Ovary (tissue), 9 donors: ENCODE measurements around the gene PARD3B. TPM values are rescaled to one million over a fixed set of nuclear protein-coding genes. Genes with fewer than 3 reads are reported as not detected.

ENCODE experiments used
- DNase-seq, 5 donors: peaks; one replicate each; pipeline ENCODE4 v3.0.0-alpha.2; 2019 to 2020
- H3K27ac ChIP-seq, 2 donors: fragments of 200-600 bp; one replicate each; pipeline versions ENCODE4 v1.5.1 to v1.8.0; 2019 to 2022
- H3K27me3 ChIP-seq: fragments of 200-600 bp; one replicate; pipeline ENCODE4 v1.8.0; 2022
- H3K36me3 ChIP-seq: fragments of 200-600 bp; sonication (generic); one replicate; pipeline ENCODE4 v1.5.1; 2019
- H3K4me1 ChIP-seq: one replicate; pipeline ENCODE4 v1.8.1; 2013; ENCODE audit warnings: mild to moderate bottlenecking, moderate library complexity; ENCODE audit not compliant: insufficient read depth
- H3K4me3 ChIP-seq: fragments of 200-600 bp; sonication (generic); one replicate; pipeline ENCODE4 v1.5.1; 2017
- H3K9me3 ChIP-seq, 2 donors: fragments of 200-600 bp in 1 of 2; sonication (generic) in 1 of 2; one replicate each; pipeline versions ENCODE4 v1.5.1 to v1.8.1; 2013 to 2019; ENCODE audit warnings: mild to moderate bottlenecking in 1 of 2, moderate library complexity in 1 of 2
- EP300 ChIP-seq: sonication (generic); formaldehyde crosslinking; IDR thresholded peaks from one replicate; pipeline ENCODE4 v1.6.1; 2017; ENCODE audit warnings: antibody characterized with exemption
- POLR2A ChIP-seq: fragments of 450-650 bp; IDR thresholded peaks from one replicate; pipeline ENCODE4 v1.6.1; 2017; ENCODE audit warnings: antibody characterized with exemption, mild to moderate bottlenecking, moderate library complexity
- WGBS, 3 donors: extraction: QIAGEN DNeasy Blood & Tissue Kit in 1 of 3; methylation state at CpG; one replicate each; pipeline versions ENCODE4 v1.1.5 to v1.1.7; 2013 to 2017; 5-methylcytosine and 5-hydroxymethylcytosine counted together
- intact Hi-C, 4 donors: fragments of 100-400 bp; cut with DNase I; formaldehyde crosslinking; loops; one replicate each; pipeline versions ENCODE4 v1.11.0 to v1.15.1; 2022 to 2023
- polyA plus RNA-seq, 2 donors: library from polyadenylated mRNA; stranded (reverse); fragments of 200-250 nt in 1 of 2; fragments of 350-450 nt in 1 of 2; fragmentation: Illumina TruSeq in 1 of 2; extraction: RNeasy Lipid Tissue Mini Kit (QIAGEN cat#74804) in 1 of 2; gene quantifications; one replicate each; pipeline ENCODE4 v1.2.3, GENCODE V29; 2013 to 2014
- total RNA-seq, 7 donors: library from RNA; depleted of rRNA in 2 of 7; stranded (reverse); fragments of >200 nt in 2 of 7; fragmentation: NEBNext Ultra II Directional in 3 of 7; extraction: Animal tissue kit (Norgen Biotek cat#: 25700) in 3 of 7; gene quantifications; one replicate each; pipeline versions ENCODE4 v1.1.0 to v1.2.4, GENCODE V29; 2016 to 2023
- TF ChIP-seq, protein P1 (sequence below), 3 donors: fragments of 450-650 bp in 2 of 3; fragments of 200-600 bp in 1 of 3; IDR thresholded peaks; one replicate each; pipeline versions ENCODE4 v1.5.1 to v1.8.0; 2016 to 2022; ENCODE audit warnings: antibody characterized with exemption in 3 of 3, mild to moderate bottlenecking in 1 of 3
- donor health status: DM: no; HTN: no; CAD: no; lungs with moderate emphysema.
- donor health status: DM: no; HTN: no; CAD: no.
- donor health status: Bipolar disorder and iron deficiency.
- donor health status: DM: yes; HTN: yes; CAD: no.
- donor health status: DM: no; HTN: no; CAD: no.
- donor health status: DM: yes; HTN: yes; CAD: no.

Gene PARD3B
- total and polyA plus RNA-seq, 9 donors, result 8.2 to 46.6 (median 28.7) TPM

DNA sequence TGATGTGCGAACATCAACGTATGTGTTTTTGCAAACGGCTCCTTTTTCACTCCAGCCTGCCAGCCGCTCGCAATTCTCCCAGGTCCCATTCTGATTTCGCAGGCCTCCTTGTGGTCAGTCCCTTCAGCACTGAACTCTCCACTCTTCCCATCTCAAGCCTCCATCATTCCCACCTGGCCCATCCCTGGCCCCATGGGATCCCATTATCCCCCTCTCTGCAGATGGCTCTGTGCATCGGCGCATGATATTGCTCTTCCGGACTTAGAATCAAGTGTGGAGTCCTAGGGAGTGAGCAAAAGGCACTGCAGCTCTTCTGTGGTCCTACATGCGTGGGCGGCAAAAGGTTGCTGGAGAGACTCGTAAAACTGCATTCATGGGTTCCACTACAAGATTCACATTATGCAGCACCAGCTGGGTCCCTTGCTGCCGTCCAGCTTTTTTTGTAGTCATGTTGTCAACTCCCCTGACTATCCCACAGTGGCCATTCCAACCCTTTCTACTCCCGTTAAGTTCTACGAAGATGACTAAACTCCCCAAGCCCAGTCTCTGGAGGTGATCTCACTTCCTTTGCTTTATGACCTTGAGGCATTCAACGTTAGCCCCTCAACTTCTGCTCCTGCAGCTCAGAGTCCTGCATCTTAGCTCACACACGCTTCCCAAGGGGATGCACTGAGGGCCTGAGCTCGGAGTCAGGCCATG, 1011.7 kb downstream of the PARD3B start:
- intact Hi-C loops, result no loop called here
- H3K4me3 ChIP-seq, result no peak overlapping the region
- H3K27me3 ChIP-seq, result no peaks in the 10 kb centered on the region
- H3K36me3 ChIP-seq, result no peaks in the 10 kb centered on the region
- no peak for TF ChIP-seq POLR2A
- TF ChIP-seq EP300, result no peak
- TF ChIP-seq, protein P1, sequence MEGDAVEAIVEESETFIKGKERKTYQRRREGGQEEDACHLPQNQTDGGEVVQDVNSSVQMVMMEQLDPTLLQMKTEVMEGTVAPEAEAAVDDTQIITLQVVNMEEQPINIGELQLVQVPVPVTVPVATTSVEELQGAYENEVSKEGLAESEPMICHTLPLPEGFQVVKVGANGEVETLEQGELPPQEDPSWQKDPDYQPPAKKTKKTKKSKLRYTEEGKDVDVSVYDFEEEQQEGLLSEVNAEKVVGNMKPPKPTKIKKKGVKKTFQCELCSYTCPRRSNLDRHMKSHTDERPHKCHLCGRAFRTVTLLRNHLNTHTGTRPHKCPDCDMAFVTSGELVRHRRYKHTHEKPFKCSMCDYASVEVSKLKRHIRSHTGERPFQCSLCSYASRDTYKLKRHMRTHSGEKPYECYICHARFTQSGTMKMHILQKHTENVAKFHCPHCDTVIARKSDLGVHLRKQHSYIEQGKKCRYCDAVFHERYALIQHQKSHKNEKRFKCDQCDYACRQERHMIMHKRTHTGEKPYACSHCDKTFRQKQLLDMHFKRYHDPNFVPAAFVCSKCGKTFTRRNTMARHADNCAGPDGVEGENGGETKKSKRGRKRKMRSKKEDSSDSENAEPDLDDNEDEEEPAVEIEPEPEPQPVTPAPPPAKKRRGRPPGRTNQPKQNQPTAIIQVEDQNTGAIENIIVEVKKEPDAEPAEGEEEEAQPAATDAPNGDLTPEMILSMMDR (IDR thresholded peaks at IDR 0.05), result no peak
- no peak overlapping the region for H3K27ac ChIP-seq
- H3K4me1 ChIP-seq, result no peaks in the 10 kb centered on the region
- no peaks in the 10 kb centered on the region for H3K9me3 ChIP-seq
- 89 to 91% (median 89%) methylated on average over 18 of the region's 18 CpGs for WGBS, 3 donors
- no peak for DNase-seq

DNA sequence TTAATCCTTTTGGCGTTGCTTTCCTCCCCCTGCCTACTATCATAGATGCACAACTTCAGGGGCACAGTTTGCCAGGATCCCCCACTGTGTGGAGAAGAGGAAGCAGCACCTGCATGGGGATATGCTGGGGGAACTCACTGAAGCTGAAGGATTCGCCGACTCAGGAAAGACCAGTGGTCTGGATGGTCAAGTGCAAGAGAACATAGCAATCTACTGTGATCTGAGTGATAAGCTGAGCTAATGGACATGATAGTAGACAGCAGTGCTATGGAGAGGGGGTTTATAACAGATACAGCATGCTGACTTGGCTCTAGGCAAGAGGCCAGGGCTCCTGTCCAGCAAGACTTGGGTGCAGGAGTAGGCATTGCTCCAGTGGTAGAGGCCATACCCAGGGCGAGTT, 1012.6 kb downstream of the PARD3B start:
- Histone ChIP-seq H3K27me3 (no peaks in the 10 kb centered on the region), H3K36me3 (no peaks in the 10 kb centered on the region), H3K9me3 (no peaks in the 10 kb centered on the region), H3K27ac (no peak overlapping the region), H3K4me3 (no peak overlapping the region), H3K4me1 (no peaks in the 10 kb centered on the region)
- intact Hi-C loops, result no loop called here
- 93 to 98% (median 97%) methylated on average over 4 of the region's 4 CpGs for WGBS, 3 donors
- no peak for DNase-seq
- no peak for TF ChIP-seq EP300
- TF ChIP-seq, protein P1 (IDR thresholded peaks at IDR 0.05), result no peak
- no peak for TF ChIP-seq POLR2A

DNA sequence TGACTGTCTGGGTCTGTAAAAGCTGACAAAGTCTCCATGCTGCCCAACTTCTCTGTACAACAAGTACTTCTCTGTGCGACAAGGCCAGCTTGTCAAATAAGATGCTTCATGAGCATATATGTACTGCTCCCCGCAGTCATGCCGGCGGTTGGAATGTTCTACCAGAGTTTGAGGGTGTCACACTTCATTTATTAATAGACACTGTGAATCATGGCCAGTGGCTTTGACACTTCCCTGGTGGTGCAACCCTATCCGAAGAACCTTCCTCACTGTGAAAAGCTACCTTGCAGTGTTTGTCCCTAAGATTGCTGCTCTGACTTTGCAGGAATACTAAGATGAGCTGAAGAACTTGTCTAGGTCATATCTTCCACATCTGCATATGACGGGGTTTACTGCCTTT, 1016.2 kb downstream of the PARD3B start:
- TF ChIP-seq EP300 (no peak), POLR2A (no peak)
- TF ChIP-seq, protein P1 (IDR thresholded peaks at IDR 0.05), result no peak
- H3K36me3 ChIP-seq, result no peaks in the 10 kb centered on the region
- H3K4me1 ChIP-seq, result no peaks in the 10 kb centered on the region
- WGBS, 3 donors, result 93 to 98% (median 98%) methylated on average over 6 of the region's 6 CpGs
- intact Hi-C loops, result no loop called here
- no peaks in the 10 kb centered on the region for H3K9me3 ChIP-seq
- no peak overlapping the region for H3K27ac ChIP-seq
- H3K4me3 ChIP-seq, result no peak overlapping the region
- no peaks in the 10 kb centered on the region for H3K27me3 ChIP-seq
- no peak for DNase-seq

DNA sequence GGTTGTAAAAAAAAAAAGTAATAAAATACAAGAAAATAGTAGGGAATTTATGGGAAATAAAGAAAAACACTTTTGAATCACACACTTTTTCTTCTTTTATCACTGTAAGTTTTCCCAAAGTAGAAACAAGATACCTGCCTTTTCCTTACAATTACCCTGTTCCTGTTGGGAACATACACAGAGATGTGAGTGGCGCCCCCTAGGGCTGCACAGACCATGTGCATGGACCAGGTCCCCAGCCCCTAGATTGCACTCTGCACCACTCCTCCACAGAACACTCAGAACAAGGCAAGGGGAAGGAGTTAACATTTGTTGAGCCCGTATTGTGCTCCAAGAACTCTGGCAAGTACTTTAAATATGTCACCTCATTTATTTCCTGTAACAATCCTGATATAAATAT, 1018.4 kb downstream of the PARD3B start:
- no peak for DNase-seq
- WGBS, 3 donors, result 68 to 83% (median 71%) methylated on average over 2 of the region's 2 CpGs
- no peaks in the 10 kb centered on the region for H3K4me1 ChIP-seq
- no peak overlapping the region for H3K4me3 ChIP-seq
- TF ChIP-seq, protein P1 (IDR thresholded peaks at IDR 0.05), result no peak
- TF ChIP-seq EP300 (no peak), POLR2A (no peak)
- no peaks in the 10 kb centered on the region for H3K36me3 ChIP-seq
- no peaks in the 10 kb centered on the region for H3K9me3 ChIP-seq
- no peak overlapping the region for H3K27ac ChIP-seq
- intact Hi-C loops, result no loop called here
- no peaks in the 10 kb centered on the region for H3K27me3 ChIP-seq
